ENCODE data around the gene TAC4.

TAC4 gene, protein sequence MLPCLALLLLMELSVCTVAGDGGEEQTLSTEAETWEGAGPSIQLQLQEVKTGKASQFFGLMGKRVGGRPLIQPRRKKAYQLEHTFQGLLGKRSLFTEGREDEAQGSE

DNA sequence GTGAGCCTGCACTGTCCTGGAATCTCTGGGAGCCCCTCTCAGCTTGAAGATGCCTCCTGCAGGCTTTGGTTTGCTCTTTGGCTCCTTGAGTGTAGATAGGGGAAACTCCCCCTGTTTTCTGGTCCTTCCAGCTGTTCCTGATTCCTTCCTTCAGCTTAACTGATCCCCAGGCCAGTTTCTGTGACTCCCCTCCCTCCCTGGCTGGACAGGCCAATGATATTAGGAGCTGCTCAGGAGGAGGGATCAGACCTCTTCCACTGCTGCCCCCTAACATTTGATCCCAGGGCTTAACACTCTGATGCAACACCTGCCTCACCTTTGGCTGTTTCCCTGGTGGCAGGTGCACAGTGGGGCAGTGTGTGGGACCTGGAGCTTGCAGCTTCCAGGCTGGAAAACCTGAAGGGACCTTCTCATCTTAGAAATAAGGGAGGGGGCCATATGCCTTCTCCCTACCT, at the start of gene TAC4:
TSS of gene TAC4 (minus strand) at position 51 of the 455 bp plus-strand sequence. CDS start 52 bp downstream, outside the sequence.
- no peak for DNase-seq

DNA sequence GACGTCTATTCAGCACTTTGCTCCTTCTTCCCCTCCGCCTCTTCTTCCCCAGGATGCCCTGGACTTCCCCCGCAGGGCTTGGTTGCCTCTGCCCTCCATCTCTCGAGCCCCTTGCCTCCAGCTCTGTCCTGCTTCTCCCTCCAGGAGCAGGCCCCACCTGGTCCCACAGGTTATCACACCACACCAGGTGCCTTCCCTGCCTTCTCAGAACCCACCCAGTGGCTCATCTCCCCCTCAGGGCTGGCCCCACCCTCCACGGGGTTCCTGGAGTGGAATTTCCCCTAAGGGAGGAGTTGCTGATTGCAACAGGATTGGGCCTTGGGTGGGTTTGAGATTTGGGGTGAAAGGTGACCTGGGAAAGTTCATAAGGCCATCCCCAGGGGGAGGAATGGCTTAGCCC, 49.0 kb upstream of the TAC4 start:
- no peak for DNase-seq

DNA sequence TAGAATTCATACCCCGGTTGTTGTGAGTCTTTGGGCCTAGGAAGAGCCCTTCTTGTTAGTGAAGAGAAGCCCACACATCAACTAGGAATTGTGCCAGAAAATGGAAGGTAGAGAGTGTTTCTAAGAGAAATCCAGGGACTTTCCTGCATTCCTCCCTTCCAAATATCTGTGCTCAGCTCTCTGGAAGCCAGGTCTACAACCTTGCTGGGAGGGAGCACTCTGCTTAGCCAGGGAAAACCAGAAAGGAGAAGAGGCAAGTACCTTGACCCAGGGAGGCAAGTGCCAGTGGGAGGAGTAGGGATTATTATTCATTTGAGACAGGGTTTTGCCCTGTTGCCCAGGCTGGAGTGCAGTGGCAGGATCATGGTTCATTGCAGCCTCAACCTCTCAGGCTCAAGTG, 48.4 kb upstream of the TAC4 start:
- DNase-seq: no peak

DNA sequence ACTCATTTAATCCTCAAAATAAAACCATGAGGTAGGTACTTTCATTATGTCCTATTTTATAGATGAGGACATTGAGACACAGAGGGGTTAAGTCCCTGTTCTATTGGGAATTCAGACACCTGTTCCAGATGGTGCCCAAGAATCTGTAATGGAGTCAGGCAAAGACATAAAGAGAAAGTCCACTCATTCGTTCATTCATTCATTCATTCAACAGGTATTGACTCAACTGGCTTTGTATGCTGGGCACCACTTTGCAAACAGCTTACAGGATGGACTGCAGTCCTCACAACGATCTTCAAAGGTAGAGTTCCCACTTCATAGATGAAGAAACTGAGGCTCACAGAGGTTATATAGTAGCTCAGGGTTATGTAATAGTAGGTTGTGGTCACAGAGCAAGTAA, 47.9 kb upstream of the TAC4 start:
- no peak for DNase-seq

DNA sequence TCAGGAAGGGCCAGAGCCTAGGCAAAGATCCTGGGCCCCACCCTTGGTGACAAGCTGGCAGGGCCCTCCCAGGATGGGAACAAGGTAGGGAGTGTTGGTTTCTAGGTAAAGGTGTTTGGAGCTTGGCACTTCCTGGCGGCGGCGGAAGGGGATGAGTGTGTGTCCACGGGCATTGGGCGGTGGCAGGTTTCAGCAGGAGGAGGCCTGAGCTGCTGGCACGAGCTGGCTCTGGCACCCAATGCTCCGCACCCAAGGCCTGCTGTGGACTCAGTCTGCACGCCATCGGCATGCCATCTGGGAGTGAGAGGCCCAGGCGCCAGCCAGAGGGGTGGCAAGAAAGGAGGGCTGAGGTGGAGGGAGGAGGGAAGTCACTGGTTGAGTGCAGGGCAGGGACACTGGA, 46.9 kb upstream of the TAC4 start:
- DNase-seq: no peak

DNA sequence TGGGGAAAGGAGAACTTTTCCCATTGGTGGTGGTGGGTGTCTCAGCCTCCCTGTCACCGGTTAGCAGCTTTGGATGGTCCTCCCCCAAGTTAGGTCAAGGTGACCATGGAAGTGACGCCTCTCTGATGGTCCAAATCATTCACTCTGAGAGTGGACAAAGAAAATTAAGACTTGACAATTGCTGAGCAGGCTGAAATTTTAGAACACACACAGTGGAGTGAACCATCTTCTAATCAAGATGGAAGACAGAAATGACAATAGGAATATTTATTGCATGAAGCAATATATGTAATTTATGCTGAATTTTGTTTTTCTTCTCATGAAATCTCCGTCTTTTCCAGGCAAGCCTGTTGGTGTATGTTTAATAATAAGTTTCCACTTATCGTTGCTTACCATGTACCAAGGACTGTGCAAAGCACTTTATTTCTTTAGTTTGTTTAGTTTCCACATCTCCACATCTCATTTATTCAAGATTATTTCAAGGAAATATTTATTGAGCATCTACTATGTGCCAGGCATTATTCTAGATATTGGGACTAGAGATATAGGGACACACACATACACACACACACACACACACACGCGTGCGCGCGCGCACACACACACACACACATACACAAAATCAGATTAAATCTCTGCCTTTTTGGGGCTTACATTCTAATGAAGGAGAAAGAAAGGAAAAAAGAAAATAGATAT, 44.0 kb upstream of the TAC4 start:
- no peak for DNase-seq

DNA sequence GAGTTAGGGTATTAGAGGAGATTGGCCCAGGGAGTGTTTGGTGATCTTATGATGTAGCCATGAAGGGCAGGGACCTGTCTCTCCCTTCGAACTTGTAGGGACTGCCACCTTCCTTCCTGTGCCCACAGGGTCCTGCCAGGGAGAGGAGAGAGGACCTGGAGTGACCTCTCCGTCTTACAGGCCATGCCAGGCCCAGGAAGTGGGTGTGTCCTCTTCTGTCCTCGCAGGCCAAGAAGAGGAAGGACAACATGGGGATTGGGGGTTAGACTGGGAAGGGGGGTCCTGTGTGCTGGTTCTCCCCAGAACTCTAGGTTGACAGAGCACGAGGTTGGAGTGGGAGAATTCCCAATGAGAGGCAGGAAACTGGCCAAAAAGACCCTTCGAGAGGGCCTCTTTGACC, 43.4 kb upstream of the TAC4 start:
- no peak for DNase-seq

DNA sequence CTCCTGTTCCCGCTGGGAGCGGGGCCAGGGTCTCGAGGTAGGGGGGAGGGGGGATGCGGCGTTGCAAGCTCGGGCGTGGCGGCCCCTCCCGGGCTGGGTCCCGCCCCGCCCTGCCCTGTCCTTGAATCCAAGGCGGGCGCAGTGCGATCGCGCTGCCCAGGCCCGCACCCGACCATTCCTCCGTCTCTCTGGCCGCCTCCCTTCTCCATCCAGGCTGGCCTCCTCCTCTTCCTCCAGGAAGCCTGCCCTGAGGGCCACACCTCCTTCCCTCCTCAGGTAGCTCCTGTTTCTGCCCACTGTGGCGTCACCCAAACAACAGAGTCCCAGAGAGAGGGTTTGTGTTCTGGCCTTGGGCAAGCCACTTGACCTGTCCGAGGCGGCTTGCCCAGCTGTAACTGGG, 43.0 kb upstream of the TAC4 start:
- DNase-seq: no peak

DNA sequence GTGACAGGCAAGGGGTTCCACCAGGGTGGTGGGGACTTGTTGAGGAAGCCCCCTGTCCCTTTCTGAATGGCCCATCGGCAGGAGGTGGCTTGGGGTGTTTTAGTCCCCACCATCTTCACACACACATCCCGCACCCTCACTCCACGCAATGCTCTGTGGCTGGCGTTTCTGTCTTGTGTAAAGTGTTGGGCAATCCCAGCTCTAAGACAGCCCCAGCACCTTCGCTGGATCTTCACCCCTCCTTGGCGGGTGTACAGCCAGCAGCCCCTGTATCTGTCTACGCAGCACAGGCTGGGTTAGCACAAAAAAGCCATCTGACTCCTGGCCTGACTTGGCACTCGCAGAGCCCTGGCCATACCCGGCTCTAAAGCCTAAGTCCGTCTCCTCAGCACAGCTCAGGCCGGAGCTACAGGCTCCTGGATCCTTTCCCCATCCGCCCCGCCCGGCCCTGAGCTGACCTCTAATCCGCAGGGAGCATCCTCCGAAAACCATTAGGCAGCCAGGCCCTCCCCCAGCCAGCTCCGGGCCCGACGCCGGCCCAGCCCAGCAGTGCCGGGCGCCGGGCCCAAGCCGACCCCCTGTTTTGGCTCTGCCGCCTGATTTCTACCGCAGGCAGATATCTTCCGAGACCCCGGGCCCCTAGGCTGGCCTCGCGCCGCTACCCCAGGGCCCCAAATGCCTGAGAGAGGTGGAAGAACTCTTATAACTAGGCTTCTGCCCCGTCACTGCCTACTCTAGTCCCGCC, 42.4 kb upstream of the TAC4 start:
- DNase-seq: no peak

DNA sequence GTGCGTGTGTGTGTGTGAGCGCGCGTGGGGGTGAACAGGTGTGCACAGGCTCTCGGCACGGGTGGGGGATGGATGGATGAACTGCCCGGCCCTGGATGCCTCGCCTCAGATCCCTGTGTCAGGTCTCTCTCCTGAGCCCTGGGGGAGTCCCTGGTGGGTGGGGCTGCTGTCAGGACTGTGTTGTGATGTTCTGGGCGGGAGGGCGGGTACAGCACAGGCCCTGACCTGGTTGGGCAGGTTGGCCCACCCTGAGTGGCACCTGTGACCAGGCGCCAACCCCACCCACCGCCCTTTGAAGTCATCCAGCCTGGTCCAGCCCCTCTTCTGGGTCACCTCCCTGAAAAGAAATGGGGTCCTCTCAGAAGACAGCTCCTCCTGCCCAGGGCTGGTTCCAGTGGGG, 41.6 kb upstream of the TAC4 start:
- no peak for DNase-seq

DNA sequence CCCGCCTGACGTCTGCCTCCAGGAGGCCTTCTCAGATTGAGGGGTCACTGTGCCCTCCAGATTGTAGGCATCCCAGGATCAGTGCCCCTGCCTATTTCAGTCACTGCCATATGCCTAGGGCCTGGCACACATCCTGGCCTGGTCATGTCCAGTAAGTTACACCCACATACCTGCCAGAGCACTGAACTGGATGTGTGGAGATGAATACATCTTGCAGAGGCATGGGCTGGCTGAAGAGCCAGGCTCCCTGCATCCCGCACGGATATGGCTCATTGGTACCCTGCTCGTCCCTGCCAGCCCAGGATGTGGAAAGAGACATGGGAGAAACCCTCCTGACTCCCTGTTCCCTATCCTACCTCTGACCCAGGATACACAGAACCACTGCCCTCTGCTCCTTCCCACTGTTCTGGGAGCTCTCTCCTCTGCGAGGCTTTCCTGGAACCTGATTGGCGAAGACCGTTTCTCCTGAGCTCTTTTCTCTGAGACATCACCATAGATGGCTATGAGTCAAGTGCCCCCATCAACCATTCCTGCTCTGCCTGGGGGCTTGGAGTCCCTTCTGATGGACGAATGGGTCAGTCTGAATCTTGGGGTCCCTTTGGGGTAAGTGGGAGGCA, 40.0 kb upstream of the TAC4 start:
- no peak for DNase-seq

DNA sequence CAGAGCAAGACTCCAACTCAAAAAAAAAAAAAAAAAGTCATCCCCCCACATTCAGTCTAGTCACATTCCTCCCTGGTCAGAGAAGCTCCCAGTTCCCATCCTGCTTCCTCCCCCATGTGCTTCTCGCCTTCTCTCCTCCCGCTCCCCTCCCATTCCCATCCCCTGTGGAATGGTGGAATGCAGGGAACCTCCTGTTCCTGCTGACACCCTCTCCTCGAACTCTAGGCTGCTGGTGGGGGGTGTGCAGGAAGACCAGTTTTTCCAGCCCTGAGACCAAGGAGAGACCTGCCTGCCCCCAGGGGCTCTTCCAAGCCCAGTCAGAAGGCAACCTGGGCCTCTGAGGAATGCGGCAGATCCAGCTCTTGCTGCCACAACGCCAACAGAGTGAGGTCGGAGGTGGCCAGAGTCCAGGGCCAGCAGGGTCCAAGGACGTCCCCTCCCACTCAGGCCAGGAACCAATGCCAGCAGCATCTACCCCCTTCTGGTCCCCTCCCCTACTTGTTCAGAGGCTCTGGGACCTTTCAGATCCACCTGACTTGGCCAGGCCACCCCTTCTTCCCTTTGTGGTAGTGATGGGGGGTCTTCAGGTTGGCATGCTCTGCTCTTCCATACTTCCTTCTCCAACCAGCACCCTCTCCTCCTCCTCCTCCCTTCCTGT, 39.3 kb upstream of the TAC4 start:
- no peak for DNase-seq

DNA sequence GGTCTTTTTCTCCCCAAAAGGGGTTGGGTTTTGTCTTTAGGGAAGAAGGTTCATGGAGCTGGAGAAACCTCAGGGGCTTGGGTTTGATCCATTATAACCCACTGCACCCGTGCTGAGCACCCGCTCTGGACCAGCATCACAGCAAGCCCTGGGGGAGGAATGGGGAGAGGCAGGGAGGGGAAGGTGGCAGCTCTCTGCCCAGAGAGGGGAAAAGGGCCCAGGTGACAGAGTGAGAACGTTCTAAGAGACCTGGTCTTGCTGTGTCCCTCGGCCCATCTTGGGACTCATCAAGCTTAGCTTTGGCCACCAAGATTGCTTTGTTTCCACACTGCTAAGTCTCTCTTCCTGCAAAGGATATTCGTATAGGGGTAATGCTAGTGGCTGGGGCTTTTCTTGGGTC, 38.2 kb upstream of the TAC4 start:
- DNase-seq: no peak

DNA sequence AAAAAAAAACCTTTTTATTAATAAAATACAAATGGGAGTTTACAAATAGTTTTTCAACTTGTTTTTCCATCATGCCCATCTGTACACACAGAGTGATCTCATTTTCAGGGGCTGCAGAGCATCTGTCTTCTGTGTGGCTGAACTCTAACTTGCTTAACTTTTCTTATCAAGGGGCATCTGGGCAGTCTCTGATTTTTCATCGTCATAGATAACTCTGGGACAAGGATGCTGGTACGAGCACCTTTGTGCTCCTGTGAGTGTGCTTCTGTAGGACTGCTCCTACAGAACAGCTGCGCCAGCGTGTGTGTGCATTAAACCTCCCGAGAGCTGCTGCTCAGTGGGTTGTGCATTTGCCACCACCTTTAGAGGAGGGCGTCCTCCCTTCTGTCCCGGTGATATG, 34.6 kb upstream of the TAC4 start:
- no peak for DNase-seq

DNA sequence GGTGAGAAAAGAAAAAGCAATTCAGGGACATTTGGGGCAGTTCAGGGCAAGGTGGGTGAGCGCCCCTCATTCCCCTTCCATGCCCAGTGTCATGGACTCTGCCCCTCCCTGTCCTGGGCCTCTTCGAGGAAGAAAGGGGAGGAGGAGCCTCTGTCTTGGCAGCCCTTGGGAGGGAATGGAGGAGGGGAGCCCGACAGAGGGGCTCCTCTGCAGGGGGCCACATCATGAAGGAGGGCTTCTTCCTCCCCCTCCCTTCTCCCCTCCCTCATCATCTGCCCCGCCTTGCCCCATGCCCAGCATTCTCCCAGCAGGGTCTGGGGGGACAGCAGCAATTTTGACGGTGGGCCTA, 33.2 kb upstream of the TAC4 start:
- DNase-seq: no peak

DNA sequence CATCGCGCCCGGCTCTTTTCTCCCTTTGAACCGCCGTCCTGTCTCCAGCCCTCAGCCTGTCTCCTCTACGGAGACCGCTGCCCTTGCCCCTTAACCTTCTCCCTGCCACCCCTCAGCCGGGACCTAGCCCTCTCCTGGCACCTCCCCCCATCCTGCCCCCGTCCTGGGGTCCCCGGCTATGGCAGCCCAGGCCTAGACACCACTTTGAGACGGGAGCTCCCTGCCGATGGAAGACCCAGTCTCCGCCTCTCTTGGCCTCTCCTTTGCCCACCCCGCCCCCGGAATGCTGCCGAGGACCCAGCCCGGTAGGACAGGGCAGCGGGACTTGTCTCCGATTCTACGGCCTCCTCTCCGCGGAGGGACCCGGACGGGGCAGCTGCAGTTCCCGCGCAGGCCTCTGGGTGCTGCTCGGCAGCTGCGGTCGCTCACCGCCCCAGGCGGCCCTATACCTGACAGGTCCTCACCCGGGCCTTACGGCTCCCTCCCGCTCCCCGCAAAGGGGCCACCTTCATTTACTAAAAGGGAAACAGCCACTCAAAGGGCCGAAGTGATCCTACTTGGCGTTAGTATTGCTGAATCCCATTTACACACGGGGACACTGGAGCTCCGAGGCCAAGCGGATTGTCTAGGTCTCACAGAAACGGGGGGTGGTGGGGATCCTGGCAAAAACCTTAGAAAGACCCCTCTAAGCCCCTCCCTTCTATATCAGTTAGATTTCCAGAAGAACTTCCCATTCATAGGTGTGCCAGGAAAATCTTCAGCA, 32.6 kb upstream of the TAC4 start:
- no peak for DNase-seq

DNA sequence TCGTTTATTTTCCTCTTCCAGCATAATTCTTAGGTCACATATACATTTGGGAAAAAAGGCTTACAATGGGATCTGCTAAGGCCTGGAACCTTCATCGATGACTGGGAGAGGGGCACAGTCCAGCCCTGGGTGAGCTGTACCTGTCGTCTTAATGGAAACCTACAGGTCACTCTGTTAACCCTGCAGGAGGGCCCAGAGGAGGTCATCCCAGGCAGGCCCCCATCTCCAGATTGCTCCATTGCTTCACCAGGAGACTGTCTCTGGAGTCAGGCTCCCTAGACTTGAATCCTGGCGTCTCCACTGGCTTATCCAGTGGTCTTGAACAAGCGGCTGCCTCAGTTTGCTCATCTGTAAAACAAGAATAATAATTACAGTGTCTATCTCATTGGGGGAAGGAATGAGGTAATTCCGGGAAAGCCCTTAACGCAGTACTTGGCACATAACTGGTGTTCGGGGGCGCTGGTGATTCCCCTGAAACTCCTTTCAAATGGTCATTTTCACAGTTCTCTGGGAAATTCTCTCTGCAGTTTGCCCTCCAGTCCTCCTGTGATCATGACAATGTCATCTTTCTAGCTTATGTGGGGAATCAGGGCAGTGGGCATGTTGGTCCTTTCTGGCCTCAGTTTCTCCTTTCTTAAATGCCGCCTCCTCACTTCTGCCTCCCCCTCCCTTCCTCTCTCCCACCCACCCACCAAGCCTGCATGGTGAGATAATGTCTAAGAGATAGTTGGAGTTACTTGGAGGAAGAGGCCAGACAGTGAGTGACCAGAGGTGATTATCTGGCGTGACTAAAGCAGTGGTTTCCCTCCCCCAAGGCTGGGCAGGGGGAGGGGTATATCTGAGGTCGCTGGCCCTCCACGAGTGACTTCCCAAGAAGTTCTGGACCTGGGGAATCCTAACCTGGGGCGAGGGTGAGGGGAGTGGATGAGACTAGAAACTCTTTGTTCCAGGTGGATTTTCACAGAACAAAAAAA, 31.3 kb upstream of the TAC4 start:
- DNase-seq: no peak

DNA sequence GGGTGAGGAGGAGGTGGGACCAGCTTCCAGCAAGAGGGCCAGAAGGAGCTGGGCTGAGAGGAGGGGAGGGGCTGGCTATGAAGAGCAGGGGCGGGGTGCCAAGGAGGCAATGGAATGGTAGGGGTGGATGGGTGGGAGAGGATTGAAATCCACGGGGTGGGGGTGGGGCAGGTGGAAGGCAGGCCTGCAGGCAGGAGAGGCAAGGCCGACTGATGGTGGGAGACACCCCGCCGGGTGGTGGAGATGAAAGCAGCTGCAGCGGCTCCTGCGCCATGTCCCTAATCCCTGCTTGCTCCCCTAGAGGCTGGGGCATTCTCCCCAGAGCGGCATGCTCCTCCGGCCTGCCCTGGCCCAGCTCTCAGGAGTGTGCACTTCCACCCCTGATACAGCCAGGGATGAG, 27.8 kb upstream of the TAC4 start:
- DNase-seq: no peak

DNA sequence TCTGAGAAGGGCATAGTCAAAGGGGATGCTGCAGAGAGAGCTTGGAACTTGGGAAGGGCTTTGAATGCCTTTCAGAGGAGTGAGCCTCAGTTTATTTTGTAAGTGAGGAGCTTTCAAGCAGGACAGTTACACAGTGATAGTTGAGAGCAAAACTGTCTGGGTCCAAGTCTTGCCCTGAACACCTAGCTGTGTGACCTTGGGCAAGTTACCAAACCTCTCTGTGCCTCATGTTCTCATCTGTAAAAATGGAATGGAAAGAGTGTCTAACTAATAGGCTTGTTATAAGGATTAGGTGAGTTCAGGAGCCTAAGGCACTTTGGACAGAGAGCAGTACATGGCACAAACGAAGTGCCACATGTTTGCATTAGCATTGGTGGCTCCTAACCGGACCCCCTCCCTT, 27.0 kb upstream of the TAC4 start:
- no peak for DNase-seq

DNA sequence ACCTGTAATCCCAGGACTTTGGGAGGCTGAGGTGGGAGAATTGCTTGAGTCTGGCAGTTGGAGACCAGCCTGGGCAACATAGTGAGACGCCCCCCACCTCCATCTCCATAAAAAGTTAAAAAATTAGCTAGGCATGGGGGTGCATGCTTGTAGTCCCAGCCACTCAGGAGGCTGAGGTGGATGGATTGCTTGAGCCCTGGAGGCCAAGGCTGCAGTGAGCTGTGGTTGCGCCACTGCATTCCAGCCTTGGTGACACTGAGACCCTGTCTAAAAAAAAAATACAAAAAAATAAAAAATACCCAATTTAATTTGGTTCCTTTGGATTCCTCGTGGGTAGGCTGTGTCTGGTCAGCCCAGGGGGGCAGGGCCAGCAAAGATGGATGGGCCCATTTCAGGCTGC, 26.1 kb upstream of the TAC4 start:
- no peak for DNase-seq

DNA sequence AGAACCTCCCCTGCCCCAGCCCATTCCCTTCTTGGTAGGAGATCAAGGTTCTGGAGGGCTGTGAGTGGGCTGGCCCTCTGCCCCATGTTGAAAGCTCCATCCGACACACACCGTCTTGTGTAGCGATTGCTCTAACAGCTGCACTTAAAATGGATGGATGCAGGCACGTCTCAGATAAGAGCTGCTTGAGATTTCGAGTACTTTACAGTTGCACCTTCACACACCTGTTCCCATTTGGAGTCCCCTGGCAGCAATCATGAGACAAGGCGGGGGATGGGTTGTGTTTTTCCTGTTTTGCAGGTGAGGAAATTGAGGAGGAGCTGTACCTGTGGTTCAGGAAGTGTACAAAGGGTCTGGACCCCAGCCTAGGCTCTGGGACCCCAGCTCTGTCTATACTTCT, 25.6 kb upstream of the TAC4 start:
- no peak for DNase-seq

Data from cerebellar nuclear complex (tissue), 1 donor.